ENCODE data around the gene FBLN2.

FBLN2 gene

GRCh38 chr3:13574083-13574797, 25.3 kb downstream of the FBLN2 start:
- no peak for TF ChIP-seq CTCF (IDR thresholded peaks at IDR 0.05; ENCODE audit: low read depth, low read length)

GRCh38 chr3:13574798-13575451, 26.0 kb downstream of the FBLN2 start:
- TF ChIP-seq CTCF (IDR thresholded peaks at IDR 0.05; ENCODE audit: low read depth, low read length), result no peak
- H3K4me3 ChIP-seq (ENCODE audit: low read depth, low read length), result no peak overlapping the region

More at GRCh38 chr3:13574083-13574797, 25.3 kb downstream of the FBLN2 start:
- H3K4me3 ChIP-seq (ENCODE audit: low read depth, low read length), result no peak overlapping the region

GRCh38 chr3:13575459-13576061, 26.6 kb downstream of the FBLN2 start:
- H3K4me3 ChIP-seq (ENCODE audit: low read depth, low read length), result no peak overlapping the region

GRCh38 chr3:13577181-13578121, 28.5 kb downstream of the FBLN2 start:
- no peak for TF ChIP-seq CTCF (IDR thresholded peaks at IDR 0.05; ENCODE audit: low read depth, low read length)
- H3K4me3 ChIP-seq (ENCODE audit: low read depth, low read length), result no peak overlapping the region

More at GRCh38 chr3:13575459-13576061, 26.6 kb downstream of the FBLN2 start:
- TF ChIP-seq CTCF (IDR thresholded peaks at IDR 0.05; ENCODE audit: low read depth, low read length), result no peak

- no peak overlapping the region for H3K4me3 ChIP-seq (ENCODE audit: low read depth, low read length)
- TF ChIP-seq CTCF (IDR thresholded peaks at IDR 0.05; ENCODE audit: low read depth, low read length), result no peak
These were observed 29.3 kb downstream of the FBLN2 start for GRCh38 chr3:13578251-13578650.

GRCh38 chr3:13579063-13579462, 30.1 kb downstream of the FBLN2 start:
- H3K4me3 ChIP-seq (ENCODE audit: low read depth, low read length), result no peak overlapping the region
- TF ChIP-seq CTCF (IDR thresholded peaks at IDR 0.05; ENCODE audit: low read depth, low read length), result no peak
